HG02642 (cell line): ENCODE results near the gene PLCB4.

Experiments used
- ATAC-seq: cut with Tn5 transposase; IDR thresholded peaks from one replicate; pipeline ENCODE4 v1.9.1; 2021; ENCODE audit warnings: mild to moderate bottlenecking; ENCODE audit not compliant: unreplicated experiment, poor library complexity

The PLCB4 gene

GRCh38 chr20:9409981-9410380 lies 341.1 kb downstream of the PLCB4 start:
- ATAC-seq = no peak

- no peak for ATAC-seq
Measured at GRCh38 chr20:9411833-9412232, 342.9 kb downstream of the PLCB4 start.

DNA sequence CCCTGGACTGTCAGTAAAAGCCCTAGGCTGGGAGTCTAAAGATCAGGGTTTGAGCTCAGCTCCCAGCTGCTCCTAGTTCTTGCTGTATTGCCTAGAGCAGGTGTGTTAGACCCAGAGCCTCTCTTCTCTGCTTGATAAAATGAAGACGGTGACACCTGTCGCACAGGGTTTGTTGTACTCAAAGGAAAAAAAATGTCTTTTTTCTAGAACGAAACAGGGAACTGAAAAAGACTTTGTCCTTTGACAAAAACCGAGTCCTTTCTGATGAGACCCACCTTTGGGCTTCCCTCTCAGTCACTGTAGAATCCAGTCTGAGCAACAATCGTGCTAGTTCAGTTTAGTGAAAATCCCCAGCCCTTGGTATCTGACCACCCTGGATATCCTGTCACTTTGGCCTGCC lies 343.4 kb downstream of the PLCB4 start:
- peak; percentile 91 for ATAC-seq

GRCh38 chr20:9413001-9413400 lies 344.1 kb downstream of the PLCB4 start:
- ATAC-seq = no peak

GRCh38 chr20:9415426-9415825 lies 346.5 kb downstream of the PLCB4 start:
- no peak for ATAC-seq

DNA sequence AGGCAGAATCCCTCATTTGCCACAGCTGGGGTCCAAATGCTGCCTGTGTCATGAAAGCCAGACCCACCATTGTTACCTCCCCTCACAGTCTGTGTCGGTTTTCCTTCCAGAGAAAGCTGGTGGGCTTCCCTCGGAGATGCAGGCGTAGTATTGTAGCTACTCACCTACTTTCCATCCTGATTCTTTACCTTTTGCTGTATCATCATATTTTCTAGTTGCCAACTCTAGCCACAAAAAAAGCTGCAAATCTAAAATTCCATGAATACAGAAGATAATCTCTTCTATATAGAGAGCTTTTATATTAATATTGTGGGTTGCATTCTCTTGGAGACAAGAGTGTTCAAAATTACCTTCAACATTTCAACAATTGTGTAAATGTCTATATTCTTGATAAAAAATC lies 347.5 kb downstream of the PLCB4 start:
- no peak for ATAC-seq

GRCh38 chr20:9417665-9418064 lies 348.8 kb downstream of the PLCB4 start:
- ATAC-seq = no peak

DNA sequence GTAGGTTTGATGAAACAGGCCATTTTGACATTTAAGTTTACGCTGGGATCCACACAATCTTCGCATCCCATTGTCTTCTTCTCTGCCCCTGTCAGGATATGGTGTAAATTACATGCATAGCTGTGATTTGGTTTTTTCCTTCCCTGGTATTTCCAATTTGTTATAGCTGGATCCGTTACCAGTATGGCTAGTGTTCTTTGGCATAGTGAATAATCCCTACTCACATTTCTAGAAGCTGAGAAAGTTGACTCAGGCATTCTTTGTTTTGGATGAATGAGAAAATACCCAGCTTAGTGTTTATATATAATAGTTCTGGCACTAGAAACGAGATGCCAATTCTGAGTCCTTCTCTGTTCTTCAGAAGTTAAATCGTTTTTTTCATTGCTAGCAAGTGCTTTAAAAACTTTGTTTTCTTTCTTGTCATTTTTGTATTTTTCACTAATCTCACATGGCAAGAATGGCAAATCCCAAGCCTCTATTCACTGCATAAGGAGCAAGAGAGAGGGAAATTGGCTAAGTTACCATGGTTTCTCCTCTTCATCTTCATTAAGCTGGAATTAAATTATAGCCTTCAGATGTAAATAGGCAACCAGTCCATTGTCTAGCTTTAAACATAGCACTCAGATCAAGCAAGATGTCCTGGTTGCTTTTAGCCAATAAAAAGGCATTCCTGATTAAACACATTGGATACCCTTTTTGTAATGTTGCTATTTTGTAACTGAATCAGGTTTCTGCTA lies 353.6 kb downstream of the PLCB4 start:
- no peak for ATAC-seq

DNA sequence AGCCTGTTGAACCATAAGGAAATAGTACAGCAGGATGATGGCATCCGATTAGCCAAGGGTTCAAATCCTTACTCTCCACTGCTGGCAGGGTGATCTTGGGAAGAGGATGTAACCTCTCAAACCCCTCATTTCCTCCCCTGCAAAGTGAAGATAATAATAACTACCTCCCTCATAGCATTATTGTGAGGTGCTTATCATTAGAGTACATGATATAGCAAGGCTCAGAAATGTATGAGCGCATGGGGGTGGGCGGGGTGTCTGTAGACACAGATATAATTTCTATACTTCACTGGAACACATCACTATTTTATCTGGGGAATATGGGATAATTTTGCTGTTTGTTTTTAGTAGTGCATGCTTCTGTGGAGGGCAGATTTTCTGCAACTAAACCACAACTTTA lies 355.7 kb downstream of the PLCB4 start:
- no peak for ATAC-seq

- no peak for ATAC-seq
Measured at GRCh38 chr20:9427430-9428291, 358.8 kb downstream of the PLCB4 start.

DNA sequence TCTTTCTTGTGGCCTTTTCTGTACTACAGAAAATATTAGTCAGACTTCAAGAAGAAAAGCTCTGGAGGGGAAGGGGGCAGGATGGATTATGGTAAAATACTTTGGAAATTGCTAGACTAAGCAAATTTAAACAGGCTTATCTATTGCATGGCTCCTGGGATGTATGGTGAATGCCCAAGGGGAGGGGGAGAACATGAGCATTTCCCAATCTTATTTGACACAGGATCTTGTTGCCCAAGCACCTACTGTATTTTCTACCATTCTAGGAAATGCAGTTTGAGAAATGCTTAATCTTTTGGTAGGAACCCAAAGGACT lies 359.4 kb downstream of the PLCB4 start:
- no peak for ATAC-seq

DNA sequence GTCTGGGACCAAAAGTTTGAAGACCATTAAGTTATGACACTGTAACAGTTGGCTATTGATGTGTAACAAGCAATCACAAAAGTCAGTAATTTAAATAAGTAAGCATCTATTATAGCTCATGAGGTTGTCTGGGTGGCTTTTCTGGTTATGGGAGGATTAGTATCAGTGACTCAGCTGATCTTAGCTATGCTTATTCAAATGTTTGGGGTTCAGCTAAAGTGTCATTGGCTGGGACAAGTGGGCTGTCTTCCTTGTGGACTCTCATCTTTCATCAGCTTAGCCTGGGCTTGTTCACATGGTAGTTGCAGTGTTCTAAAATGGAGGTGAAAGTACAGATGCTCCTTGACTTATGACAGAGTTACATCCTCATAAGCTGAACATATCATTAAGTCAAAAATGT lies 370.9 kb downstream of the PLCB4 start:
- no peak for ATAC-seq

DNA sequence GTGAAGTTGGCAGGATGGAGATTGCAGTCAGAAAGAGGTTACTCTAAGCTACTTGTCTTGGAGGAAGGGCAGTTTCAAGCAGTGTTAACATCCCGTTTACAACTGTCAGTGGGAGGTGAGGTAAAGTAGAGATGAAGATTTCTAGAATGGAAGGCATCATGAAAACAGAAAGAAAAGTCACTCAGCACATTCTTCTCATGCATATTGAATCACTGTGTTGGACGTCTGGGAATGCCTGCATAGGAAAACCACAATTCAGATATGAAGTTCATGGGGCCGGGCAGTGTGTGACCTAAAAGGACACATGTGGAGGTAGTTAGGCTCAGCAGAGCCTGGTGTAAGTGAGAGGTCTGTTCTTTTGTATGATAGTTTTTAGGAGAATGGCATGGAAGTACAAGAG lies 372.0 kb downstream of the PLCB4 start:
- ATAC-seq = no peak

DNA sequence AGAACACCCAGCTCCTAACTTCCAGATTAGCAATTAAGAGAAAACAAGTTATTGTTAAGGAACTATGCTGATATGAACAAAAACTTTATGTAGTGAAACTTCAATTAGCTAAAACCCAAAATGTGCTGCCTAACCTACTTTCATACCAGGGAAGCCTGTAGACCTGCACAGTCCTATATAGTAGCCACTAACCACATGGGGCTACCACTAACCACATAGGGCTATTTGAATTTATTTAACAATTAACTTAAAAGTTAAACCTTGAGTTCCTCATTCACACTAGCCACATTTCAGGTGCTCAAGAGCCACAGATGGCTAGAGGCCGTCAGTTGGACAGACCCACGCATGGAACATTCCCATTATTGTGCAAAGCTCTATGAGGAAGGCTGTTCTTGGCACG lies 373.1 kb downstream of the PLCB4 start:
- ATAC-seq = peak; percentile 78

DNA sequence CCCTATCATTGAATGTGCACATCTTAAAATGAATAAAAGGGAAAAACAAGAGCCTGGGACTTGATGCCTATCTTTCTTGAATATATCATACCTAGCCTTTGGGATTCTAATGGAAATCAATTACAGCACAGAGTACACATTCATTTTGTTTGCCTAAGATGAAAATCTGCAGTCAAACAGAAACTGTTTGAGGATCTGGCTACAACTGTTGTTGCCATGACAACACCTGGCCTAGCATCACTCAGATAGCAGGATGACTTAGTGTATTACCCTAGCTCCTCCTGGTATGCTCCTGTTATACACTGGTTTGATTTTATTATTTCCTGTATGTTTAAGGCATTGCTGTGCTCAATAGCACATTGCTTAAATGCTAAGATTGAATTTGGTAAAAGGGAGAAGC lies 374.0 kb downstream of the PLCB4 start:
- ATAC-seq = peak; percentile 77

DNA sequence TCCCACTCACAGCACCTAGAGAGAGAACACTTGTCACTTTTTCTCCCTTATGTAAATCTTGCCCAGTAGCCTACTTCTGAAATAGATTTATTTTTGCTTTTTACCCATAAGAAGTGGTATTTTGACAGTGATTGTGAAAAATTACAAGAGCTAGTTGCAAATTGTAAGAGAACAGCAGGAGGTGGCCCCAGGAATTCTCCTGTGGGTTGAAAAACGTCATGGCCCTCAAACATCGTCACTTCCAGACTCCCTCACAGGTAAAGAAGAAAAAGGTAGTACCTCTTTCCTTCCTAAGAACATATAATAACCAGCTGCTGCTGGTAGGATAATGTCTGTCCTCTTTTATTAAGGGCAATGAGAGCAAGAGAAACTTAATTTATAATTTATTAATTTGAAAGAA lies 376.0 kb downstream of the PLCB4 start:
- ATAC-seq = no peak

DNA sequence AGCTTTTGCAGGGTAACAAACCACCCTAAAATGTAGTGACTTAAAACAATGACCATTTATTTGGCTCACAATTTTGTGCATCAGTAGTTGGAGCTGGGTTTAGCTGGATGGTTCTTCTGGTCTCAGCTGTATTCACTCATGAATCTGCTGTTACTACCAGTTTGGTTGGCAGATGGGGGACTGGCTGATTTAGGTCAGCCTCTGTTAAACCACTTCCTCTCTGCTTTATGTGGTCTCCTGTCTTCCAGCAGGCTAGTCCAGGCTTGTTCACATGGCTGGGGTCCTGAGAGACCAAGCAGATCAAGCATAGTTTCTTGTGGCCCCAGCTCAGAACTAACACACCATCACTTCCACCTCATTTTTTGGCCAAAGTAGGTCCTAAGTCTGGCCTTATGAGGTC lies 378.3 kb downstream of the PLCB4 start:
- ATAC-seq = no peak

DNA sequence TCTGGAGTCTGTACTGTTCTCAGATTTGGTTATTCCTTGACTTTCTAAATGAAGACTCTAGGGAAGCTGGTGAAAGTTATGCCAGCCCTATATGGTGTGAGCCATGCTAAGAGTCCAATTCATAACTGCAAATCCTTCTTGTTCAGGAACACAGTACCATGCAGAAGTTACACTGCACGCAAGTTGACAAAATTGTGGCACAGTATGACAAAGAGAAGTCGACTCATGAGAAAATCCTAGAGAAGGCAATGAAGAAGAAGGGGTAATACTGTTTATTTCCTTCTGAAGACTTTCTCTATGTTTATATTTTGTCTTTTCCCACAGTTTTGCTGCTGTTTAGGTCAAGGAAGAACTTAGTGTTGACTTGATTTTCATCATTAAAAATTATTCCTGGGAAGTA lies 384.3 kb downstream of the PLCB4 start:
- no peak for ATAC-seq

DNA sequence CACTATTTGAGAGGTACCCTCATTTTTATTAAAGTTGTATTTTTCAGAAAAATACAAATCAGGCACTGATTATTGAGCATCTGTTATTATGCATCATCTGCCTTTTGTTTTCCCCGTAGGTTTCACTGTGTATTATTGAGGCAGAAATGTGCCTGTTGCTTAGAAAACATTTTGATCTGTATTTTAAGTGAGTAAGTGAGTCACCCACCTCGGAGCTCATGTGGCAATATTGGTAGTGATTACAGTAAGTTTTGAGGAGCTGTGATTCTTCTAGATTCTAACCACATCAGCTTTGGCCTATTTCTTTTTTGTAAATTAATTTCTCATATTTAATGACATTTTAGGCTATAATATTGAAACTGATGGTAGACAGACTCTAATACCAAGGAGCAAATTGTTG lies 385.9 kb downstream of the PLCB4 start:
- ATAC-seq = no peak

DNA sequence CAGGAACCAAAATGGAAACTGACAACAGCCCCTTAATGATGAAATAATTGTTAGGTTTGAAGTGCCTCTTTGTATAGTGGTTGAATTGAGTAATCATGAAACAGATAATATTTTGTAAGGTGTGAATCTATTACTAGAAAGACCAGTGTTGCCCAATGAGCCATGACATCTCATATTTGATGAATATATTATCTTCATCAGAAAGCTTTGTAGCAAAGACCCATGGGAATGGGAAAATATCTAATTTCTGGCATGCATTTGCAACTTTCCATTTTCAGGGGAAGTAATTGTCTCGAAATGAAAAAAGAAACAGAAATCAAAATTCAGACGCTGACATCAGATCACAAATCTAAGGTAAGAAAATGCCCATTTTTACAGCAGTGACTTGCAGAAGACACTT lies 388.2 kb downstream of the PLCB4 start:
- peak; percentile 52 for ATAC-seq

- ATAC-seq = peak; percentile 72
Measured at GRCh38 chr20:9458138-9458796, 389.4 kb downstream of the PLCB4 start.
